Uterus (tissue), 2 donors: ENCODE results near the gene ZNF784.

ENCODE experiments used
- POLR2A ChIP-seq, 2 donors: fragments of 450-650 bp; IDR thresholded peaks; one replicate each; pipeline ENCODE4 v1.6.1; 2016; ENCODE audit warnings: antibody characterized with exemption in 2 of 2, mild to moderate bottlenecking in 1 of 2, moderate library complexity in 1 of 2
- TF ChIP-seq, protein P1 (sequence below), 4 experiments: fragments of 200-600 bp in 2 of 4; fragments of 450-650 bp in 2 of 4; sonication (generic) in 2 of 4; IDR thresholded peaks; one replicate each; pipeline ENCODE4 v1.5.1; 2016 to 2019; ENCODE audit warnings: antibody characterized with exemption in 4 of 4, mild to moderate bottlenecking in 2 of 4, moderate library complexity in 1 of 4

DNA sequence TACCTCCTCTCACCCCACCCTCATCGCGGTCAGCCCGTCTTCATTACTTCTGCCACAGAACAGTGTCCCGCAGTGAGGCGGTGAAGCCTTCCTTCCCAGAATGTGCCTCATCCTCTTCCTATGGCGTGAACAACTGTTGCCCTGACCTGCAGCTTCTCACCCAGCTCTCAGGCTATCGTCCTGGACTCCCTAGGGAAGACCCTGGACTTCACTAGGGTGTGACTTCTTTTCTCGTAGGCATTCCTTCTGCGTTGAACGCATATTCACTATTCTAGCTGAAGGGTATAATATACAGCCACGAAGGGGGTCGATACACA lies 17.9 kb downstream of the ZNF784 start:
- TF ChIP-seq, protein P1, sequence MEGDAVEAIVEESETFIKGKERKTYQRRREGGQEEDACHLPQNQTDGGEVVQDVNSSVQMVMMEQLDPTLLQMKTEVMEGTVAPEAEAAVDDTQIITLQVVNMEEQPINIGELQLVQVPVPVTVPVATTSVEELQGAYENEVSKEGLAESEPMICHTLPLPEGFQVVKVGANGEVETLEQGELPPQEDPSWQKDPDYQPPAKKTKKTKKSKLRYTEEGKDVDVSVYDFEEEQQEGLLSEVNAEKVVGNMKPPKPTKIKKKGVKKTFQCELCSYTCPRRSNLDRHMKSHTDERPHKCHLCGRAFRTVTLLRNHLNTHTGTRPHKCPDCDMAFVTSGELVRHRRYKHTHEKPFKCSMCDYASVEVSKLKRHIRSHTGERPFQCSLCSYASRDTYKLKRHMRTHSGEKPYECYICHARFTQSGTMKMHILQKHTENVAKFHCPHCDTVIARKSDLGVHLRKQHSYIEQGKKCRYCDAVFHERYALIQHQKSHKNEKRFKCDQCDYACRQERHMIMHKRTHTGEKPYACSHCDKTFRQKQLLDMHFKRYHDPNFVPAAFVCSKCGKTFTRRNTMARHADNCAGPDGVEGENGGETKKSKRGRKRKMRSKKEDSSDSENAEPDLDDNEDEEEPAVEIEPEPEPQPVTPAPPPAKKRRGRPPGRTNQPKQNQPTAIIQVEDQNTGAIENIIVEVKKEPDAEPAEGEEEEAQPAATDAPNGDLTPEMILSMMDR (IDR thresholded peaks at IDR 0.05), result no peak
- no peak for TF ChIP-seq POLR2A (IDR thresholded peaks at IDR 0.05)
